GM23338 (cell line): ENCODE data around the gene CHD9NB. TPM values are rescaled to one million over a fixed set of nuclear protein-coding genes. Genes with fewer than 3 reads are reported as not detected.

Experiments
- ATAC-seq: fragments of 200-7000 bp; cut with Tn5 transposase; 3 replicates; pipeline ENCODE4 v1.9.1; 2020
- DNase-seq: peaks from one replicate; pipeline ENCODE4 v3.0.0-alpha.2; 2015; ENCODE audit warnings: low spot score
- H2AFZ ChIP-seq: fragments of 200-600 bp; sonication (generic); 2 replicates; pipeline ENCODE4 v1.8.0; 2016; ENCODE audit warnings: antibody characterized with exemption, mild to moderate bottlenecking, moderate library complexity
- H3F3A ChIP-seq: fragments of 200-600 bp; sonication (generic); replicated peaks from 2 replicates; pipeline ENCODE4 v1.8.0; 2017; ENCODE audit warnings: antibody characterized with exemption, mixed run types, low read depth
- H3K27ac ChIP-seq: fragments of 200-600 bp; sonication (generic); 2 replicates; pipeline ENCODE4 v1.6.1; 2016; ENCODE audit warnings: low read depth
- H3K27me3 ChIP-seq: fragments of 200-600 bp; sonication (generic); 2 replicates; pipeline ENCODE4 v1.8.0; 2016; ENCODE audit warnings: mild to moderate bottlenecking, mixed run types, moderate library complexity; ENCODE audit not compliant: insufficient read depth
- H3K36me3 ChIP-seq: fragments of 200-600 bp; sonication (generic); 2 replicates; pipeline ENCODE4 v1.8.0; 2016; ENCODE audit warnings: mild to moderate bottlenecking; ENCODE audit not compliant: insufficient read depth
- H3K4me1 ChIP-seq: fragments of 200-600 bp; sonication (generic); 2 replicates; pipeline ENCODE4 v1.8.0; 2016; ENCODE audit warnings: mild to moderate bottlenecking, moderate library complexity; ENCODE audit not compliant: insufficient read depth
- H3K4me2 ChIP-seq: fragments of 200-600 bp; sonication (generic); 2 replicates; pipeline ENCODE4 v1.7.1; 2017; ENCODE audit warnings: mixed run types
- H3K4me3 ChIP-seq: fragments of 200-600 bp; sonication (generic); 2 replicates; pipeline ENCODE4 v1.6.1; 2016; ENCODE audit warnings: mixed run types
- H3K79me2 ChIP-seq: fragments of 200-600 bp; sonication (generic); replicated peaks from 2 replicates; pipeline ENCODE4 v1.8.0; 2017; ENCODE audit warnings: mild to moderate bottlenecking; ENCODE audit not compliant: insufficient read depth
- H3K9me2 ChIP-seq: fragments of 200-600 bp; sonication (generic); 2 replicates; pipeline ENCODE4 v1.8.0; 2017; ENCODE audit not compliant: insufficient read depth
- H4K20me1 ChIP-seq: fragments of 200-600 bp; sonication (generic); replicated peaks from 2 replicates; pipeline ENCODE4 v1.8.0; 2017; ENCODE audit warnings: mild to moderate bottlenecking; ENCODE audit not compliant: insufficient read depth
- H3K27ac Mint-ChIP-seq: 2 replicates; pipeline ENCODE4 v1.8.0; 2020; ENCODE audit warnings: inconsistent platforms, mild to moderate bottlenecking, moderate library complexity, mixed read lengths
- H3K27me3 Mint-ChIP-seq: 3 replicates; pipeline ENCODE4 v1.8.0; 2022; ENCODE audit warnings: low read depth, mild to moderate bottlenecking, moderate library complexity, mixed read lengths, inconsistent platforms; ENCODE audit not compliant: insufficient read depth, poor library complexity
- H3K36me3 Mint-ChIP-seq: 3 replicates; pipeline ENCODE4 v1.8.0; 2021; ENCODE audit warnings: low read depth, mild to moderate bottlenecking, inconsistent platforms, moderate library complexity, mixed read lengths
- H3K4me1 Mint-ChIP-seq: 3 replicates; pipeline ENCODE4 v1.8.0; 2020; ENCODE audit warnings: mild to moderate bottlenecking, inconsistent platforms, mixed read lengths
- H3K4me3 Mint-ChIP-seq: 3 replicates; pipeline ENCODE4 v1.8.0; 2021; ENCODE audit warnings: moderate library complexity, mild to moderate bottlenecking, inconsistent platforms, mixed read lengths
- H3K9me3 Mint-ChIP-seq: 3 replicates; pipeline ENCODE4 v1.8.0; 2020; ENCODE audit warnings: moderate library complexity, mild to moderate bottlenecking, inconsistent platforms, mixed read lengths
- CREB1 ChIP-seq: fragments of 250-450 bp; sonication (Bioruptor Pico); IDR thresholded peaks from 2 replicates; pipeline ENCODE4 v1.5.0; 2020; ENCODE audit warnings: low read depth, mild to moderate bottlenecking, moderate library complexity
- EZH2 ChIP-seq: fragments of 200-600 bp; sonication (generic); IDR thresholded peaks from one replicate; pipeline ENCODE4 v1.8.0; 2017; ENCODE audit warnings: antibody characterized with exemption, mild to moderate bottlenecking, low read depth; ENCODE audit not compliant: unreplicated experiment
- EZH2phosphoT487 ChIP-seq: fragments of 200-600 bp; sonication (generic); IDR thresholded peaks from one replicate; pipeline ENCODE4 v1.8.1; 2018; ENCODE audit warnings: antibody characterized with exemption; ENCODE audit not compliant: unreplicated experiment
- JUNB ChIP-seq: IDR thresholded peaks from one replicate; pipeline ENCODE4 v1.6.1; 2016; ENCODE audit warnings: antibody characterized with exemption; ENCODE audit not compliant: unreplicated experiment
- NANOG ChIP-seq: IDR thresholded peaks from 2 replicates; pipeline ENCODE4 v1.6.1; 2016; ENCODE audit warnings: antibody characterized with exemption, borderline replicate concordance
- POLR2AphosphoS5 ChIP-seq: IDR thresholded peaks from 2 replicates; pipeline ENCODE4 v1.6.1; 2016; ENCODE audit warnings: antibody characterized with exemption, low read depth
- STAT1 ChIP-seq: IDR thresholded peaks from one replicate; pipeline ENCODE4 v1.6.1; 2016; ENCODE audit warnings: antibody characterized with exemption; ENCODE audit not compliant: unreplicated experiment
- ZNF114 ChIP-seq: fragments of 250-450 bp; sonication (Bioruptor Pico); IDR thresholded peaks from 2 replicates; pipeline ENCODE4 v1.5.0; 2020; ENCODE audit warnings: mild to moderate bottlenecking, moderate library complexity
- ZNF331 ChIP-seq: fragments of 250-450 bp; sonication (Bioruptor Pico); IDR thresholded peaks from 2 replicates; pipeline ENCODE4 v1.5.0; 2020; ENCODE audit warnings: low read depth, mild to moderate bottlenecking, moderate library complexity
- polyA plus RNA-seq: library from polyadenylated mRNA; unstranded; fragments of >200 nt; fragmentation: Nextera tagmentation; extraction: Ambion mirVana; gene quantifications from 2 replicates; pipeline ENCODE4 v1.2.1, GENCODE V29; 2016
- total RNA-seq: library from RNA; depleted of rRNA; stranded (reverse); fragments of >200 nt; shearing (Covaris generic); gene quantifications from 2 replicates; pipeline ENCODE4 v1.2.3, GENCODE V29; 2014
- TF ChIP-seq, protein P1 (sequence below): fragments of 250-450 bp; sonication (Bioruptor Pico); IDR thresholded peaks from 2 replicates; pipeline ENCODE4 v1.5.0; 2020; ENCODE audit warnings: mild to moderate bottlenecking, moderate library complexity
- TF ChIP-seq, protein P2 (sequence below), 2 experiments: fragments of 200-600 bp in 1 of 2; sonication (generic) in 1 of 2; conservative IDR thresholded peaks; 2 replicates each; pipeline versions ENCODE4 v1.5.1 to v1.6.1; 2016 to 2017; ENCODE audit warnings: antibody characterized with exemption in 2 of 2, low read depth in 2 of 2, mild to moderate bottlenecking in 2 of 2, moderate library complexity in 1 of 2
- TF ChIP-seq, protein P3 (sequence below): IDR thresholded peaks from 2 replicates; pipeline ENCODE4 v1.6.1; 2016; ENCODE audit warnings: antibody characterized with exemption
- TF ChIP-seq, protein P4 (sequence below): IDR thresholded peaks from one replicate; pipeline ENCODE4 v1.6.1; 2018; ENCODE audit warnings: antibody characterized with exemption; ENCODE audit not compliant: unreplicated experiment

CHD9NB gene
- total and polyA plus RNA-seq, 2 experiments from 2014 or later, result 1.7 to 4.2 TPM

DNA sequence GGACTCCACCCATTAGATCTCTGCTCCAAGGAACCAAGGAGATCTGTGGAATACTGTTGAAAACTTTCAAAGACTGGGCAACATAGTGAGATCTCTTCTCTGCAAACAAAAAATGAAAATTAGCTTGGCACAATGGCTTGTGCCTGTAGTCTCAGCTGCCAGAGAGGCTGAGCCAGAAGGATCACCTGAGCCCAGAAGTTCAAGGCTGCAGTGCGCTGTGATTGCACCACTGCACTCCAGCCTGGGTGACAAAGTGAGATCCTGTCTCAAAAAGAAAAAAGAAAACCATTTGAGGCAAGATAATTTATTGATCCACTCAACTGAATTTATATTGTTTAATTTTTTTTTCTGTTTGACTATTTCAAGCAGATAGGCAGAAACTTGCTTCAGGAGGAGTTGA is 54.8 kb downstream of the CHD9NB start:
- no peak overlapping the region for H3K27ac ChIP-seq
- no peaks in the 10 kb centered on the region for H3F3A ChIP-seq
- TF ChIP-seq, protein P1, sequence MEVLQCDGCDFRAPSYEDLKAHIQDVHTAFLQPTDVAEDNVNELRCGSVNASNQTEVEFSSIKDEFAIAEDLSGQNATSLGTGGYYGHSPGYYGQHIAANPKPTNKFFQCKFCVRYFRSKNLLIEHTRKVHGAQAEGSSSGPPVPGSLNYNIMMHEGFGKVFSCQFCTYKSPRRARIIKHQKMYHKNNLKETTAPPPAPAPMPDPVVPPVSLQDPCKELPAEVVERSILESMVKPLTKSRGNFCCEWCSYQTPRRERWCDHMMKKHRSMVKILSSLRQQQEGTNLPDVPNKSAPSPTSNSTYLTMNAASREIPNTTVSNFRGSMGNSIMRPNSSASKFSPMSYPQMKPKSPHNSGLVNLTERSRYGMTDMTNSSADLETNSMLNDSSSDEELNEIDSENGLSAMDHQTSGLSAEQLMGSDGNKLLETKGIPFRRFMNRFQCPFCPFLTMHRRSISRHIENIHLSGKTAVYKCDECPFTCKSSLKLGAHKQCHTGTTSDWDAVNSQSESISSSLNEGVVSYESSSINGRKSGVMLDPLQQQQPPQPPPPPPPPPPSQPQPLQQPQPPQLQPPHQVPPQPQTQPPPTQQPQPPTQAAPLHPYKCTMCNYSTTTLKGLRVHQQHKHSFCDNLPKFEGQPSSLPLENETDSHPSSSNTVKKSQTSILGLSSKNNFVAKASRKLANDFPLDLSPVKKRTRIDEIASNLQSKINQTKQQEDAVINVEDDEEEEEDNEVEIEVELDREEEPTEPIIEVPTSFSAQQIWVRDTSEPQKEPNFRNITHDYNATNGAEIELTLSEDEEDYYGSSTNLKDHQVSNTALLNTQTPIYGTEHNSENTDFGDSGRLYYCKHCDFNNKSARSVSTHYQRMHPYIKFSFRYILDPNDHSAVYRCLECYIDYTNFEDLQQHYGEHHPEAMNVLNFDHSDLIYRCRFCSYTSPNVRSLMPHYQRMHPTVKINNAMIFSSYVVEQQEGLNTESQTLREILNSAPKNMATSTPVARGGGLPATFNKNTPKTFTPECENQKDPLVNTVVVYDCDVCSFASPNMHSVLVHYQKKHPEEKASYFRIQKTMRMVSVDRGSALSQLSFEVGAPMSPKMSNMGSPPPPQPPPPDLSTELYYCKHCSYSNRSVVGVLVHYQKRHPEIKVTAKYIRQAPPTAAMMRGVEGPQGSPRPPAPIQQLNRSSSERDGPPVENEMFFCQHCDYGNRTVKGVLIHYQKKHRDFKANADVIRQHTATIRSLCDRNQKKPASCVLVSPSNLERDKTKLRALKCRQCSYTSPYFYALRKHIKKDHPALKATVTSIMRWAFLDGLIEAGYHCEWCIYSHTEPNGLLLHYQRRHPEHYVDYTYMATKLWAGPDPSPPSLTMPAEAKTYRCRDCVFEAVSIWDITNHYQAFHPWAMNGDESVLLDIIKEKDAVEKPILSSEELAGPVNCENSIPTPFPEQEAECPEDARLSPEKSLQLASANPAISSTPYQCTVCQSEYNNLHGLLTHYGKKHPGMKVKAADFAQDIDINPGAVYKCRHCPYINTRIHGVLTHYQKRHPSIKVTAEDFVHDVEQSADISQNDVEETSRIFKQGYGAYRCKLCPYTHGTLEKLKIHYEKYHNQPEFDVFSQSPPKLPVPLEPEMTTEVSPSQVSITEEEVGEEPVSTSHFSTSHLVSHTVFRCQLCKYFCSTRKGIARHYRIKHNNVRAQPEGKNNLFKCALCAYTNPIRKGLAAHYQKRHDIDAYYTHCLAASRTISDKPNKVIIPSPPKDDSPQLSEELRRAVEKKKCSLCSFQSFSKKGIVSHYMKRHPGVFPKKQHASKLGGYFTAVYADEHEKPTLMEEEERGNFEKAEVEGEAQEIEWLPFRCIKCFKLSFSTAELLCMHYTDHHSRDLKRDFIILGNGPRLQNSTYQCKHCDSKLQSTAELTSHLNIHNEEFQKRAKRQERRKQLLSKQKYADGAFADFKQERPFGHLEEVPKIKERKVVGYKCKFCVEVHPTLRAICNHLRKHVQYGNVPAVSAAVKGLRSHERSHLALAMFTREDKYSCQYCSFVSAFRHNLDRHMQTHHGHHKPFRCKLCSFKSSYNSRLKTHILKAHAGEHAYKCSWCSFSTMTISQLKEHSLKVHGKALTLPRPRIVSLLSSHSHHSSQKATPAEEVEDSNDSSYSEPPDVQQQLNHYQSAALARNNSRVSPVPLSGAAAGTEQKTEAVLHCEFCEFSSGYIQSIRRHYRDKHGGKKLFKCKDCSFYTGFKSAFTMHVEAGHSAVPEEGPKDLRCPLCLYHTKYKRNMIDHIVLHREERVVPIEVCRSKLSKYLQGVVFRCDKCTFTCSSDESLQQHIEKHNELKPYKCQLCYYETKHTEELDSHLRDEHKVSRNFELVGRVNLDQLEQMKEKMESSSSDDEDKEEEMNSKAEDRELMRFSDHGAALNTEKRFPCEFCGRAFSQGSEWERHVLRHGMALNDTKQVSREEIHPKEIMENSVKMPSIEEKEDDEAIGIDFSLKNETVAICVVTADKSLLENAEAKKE, result no peak
- TF ChIP-seq, protein P2, sequence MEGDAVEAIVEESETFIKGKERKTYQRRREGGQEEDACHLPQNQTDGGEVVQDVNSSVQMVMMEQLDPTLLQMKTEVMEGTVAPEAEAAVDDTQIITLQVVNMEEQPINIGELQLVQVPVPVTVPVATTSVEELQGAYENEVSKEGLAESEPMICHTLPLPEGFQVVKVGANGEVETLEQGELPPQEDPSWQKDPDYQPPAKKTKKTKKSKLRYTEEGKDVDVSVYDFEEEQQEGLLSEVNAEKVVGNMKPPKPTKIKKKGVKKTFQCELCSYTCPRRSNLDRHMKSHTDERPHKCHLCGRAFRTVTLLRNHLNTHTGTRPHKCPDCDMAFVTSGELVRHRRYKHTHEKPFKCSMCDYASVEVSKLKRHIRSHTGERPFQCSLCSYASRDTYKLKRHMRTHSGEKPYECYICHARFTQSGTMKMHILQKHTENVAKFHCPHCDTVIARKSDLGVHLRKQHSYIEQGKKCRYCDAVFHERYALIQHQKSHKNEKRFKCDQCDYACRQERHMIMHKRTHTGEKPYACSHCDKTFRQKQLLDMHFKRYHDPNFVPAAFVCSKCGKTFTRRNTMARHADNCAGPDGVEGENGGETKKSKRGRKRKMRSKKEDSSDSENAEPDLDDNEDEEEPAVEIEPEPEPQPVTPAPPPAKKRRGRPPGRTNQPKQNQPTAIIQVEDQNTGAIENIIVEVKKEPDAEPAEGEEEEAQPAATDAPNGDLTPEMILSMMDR (conservative IDR thresholded peaks at IDR 0.05; ENCODE audit: low read depth in 2 of 2), result no peak
- TF ChIP-seq, protein P3, sequence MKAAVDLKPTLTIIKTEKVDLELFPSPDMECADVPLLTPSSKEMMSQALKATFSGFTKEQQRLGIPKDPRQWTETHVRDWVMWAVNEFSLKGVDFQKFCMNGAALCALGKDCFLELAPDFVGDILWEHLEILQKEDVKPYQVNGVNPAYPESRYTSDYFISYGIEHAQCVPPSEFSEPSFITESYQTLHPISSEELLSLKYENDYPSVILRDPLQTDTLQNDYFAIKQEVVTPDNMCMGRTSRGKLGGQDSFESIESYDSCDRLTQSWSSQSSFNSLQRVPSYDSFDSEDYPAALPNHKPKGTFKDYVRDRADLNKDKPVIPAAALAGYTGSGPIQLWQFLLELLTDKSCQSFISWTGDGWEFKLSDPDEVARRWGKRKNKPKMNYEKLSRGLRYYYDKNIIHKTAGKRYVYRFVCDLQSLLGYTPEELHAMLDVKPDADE, result no peak
- TF ChIP-seq EZH2phosphoT487 (no peak), CREB1 (CRISPR knock-in tag) (no peak), STAT1 (no peak), JUNB (no peak), EZH2 (no peak), POLR2AphosphoS5 (no peak), NANOG (no peak), ZNF331 (CRISPR knock-in tag) (no peak), ZNF114 (no peak)
- TF ChIP-seq, protein P4, sequence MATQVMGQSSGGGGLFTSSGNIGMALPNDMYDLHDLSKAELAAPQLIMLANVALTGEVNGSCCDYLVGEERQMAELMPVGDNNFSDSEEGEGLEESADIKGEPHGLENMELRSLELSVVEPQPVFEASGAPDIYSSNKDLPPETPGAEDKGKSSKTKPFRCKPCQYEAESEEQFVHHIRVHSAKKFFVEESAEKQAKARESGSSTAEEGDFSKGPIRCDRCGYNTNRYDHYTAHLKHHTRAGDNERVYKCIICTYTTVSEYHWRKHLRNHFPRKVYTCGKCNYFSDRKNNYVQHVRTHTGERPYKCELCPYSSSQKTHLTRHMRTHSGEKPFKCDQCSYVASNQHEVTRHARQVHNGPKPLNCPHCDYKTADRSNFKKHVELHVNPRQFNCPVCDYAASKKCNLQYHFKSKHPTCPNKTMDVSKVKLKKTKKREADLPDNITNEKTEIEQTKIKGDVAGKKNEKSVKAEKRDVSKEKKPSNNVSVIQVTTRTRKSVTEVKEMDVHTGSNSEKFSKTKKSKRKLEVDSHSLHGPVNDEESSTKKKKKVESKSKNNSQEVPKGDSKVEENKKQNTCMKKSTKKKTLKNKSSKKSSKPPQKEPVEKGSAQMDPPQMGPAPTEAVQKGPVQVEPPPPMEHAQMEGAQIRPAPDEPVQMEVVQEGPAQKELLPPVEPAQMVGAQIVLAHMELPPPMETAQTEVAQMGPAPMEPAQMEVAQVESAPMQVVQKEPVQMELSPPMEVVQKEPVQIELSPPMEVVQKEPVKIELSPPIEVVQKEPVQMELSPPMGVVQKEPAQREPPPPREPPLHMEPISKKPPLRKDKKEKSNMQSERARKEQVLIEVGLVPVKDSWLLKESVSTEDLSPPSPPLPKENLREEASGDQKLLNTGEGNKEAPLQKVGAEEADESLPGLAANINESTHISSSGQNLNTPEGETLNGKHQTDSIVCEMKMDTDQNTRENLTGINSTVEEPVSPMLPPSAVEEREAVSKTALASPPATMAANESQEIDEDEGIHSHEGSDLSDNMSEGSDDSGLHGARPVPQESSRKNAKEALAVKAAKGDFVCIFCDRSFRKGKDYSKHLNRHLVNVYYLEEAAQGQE, result no peak
- DNase-seq (no peak), ATAC-seq (no peak)
- Mint-ChIP-seq H3K4me1 (peaks cover 4% of the 10 kb centered on the region; the same call in 2 of the 3 replicates), H3K27ac (no peak overlapping the region), H3K9me3 (peaks cover 9% of the 10 kb centered on the region), H3K27me3 (peaks cover 3% of the 10 kb centered on the region), H3K36me3 (no peaks in the 10 kb centered on the region), H3K4me3 (no peak overlapping the region)
- H3K4me1 ChIP-seq, result no peaks in the 10 kb centered on the region
- H3K4me3 ChIP-seq, result no peak overlapping the region
- no peaks in the 10 kb centered on the region; the same call in 1 of the 2 replicates for H3K9me2 ChIP-seq
- no peaks in the 10 kb centered on the region for H4K20me1 ChIP-seq
- no peaks in the 10 kb centered on the region for H3K79me2 ChIP-seq
- no peak overlapping the region for H3K4me2 ChIP-seq
- no peaks in the 10 kb centered on the region for H3K27me3 ChIP-seq
- H3K36me3 ChIP-seq, result no peaks in the 10 kb centered on the region
- no peak overlapping the region for H2AFZ ChIP-seq
